ENCODE measurements around the gene ETNK1.

DNA sequence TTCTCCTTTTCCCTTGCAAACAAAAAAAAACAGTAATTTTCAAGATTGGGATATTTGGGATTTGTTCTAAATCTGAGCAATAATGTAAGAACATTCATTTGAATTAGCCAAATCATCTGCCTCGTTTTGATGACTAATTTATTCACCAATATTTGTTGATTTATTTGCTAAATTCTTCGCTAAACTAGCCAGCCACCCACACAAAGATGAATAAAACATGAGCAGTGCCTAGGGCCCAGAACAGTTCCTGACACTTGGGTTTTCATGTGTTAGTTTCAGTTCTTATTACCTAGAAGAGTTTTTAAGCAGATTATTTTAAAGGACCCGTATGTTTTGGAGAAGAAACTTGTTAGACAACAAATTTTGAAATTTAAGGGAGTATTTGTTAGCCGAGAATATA lies 1.4 kb downstream of the ETNK1 start:
- TF ChIP-seq, protein P1, sequence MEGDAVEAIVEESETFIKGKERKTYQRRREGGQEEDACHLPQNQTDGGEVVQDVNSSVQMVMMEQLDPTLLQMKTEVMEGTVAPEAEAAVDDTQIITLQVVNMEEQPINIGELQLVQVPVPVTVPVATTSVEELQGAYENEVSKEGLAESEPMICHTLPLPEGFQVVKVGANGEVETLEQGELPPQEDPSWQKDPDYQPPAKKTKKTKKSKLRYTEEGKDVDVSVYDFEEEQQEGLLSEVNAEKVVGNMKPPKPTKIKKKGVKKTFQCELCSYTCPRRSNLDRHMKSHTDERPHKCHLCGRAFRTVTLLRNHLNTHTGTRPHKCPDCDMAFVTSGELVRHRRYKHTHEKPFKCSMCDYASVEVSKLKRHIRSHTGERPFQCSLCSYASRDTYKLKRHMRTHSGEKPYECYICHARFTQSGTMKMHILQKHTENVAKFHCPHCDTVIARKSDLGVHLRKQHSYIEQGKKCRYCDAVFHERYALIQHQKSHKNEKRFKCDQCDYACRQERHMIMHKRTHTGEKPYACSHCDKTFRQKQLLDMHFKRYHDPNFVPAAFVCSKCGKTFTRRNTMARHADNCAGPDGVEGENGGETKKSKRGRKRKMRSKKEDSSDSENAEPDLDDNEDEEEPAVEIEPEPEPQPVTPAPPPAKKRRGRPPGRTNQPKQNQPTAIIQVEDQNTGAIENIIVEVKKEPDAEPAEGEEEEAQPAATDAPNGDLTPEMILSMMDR (IDR thresholded peaks at IDR 0.05) = no peak
- no peak for TF ChIP-seq EP300 (IDR thresholded peaks at IDR 0.05)

Measured in gastroesophageal sphincter (tissue), 3 donors.